Right renal pelvis (tissue), 4 donors: ENCODE results near the gene FANK1. TPM values are rescaled to one million over a fixed set of nuclear protein-coding genes. Genes with fewer than 3 reads are reported as not detected.
"Not testable (repeated sequence)": the region's sequence is repeated elsewhere in the genome, so short reads cannot be mapped to it uniquely, and the experiment has no call there.

ENCODE experiments used
- DNase-seq, 4 donors: peaks; one replicate each; pipeline ENCODE4 v3.0.0-alpha.2; 2013; ENCODE audit warnings: low read depth in 4 of 4, low spot score in 3 of 4, missing footprints in 1 of 4
- polyA plus RNA-seq, 4 donors: library from polyadenylated mRNA; unstranded; fragments of 120-200 nt; gene quantifications; one replicate each; pipeline ENCODE4 v1.2.1, GENCODE V29; 2013; ENCODE audit not compliant: insufficient read length in 4 of 4

FANK1 gene
- polyA plus RNA-seq, 4 donors: 7.1 to 10.1 (median 8.1) TPM

DNA sequence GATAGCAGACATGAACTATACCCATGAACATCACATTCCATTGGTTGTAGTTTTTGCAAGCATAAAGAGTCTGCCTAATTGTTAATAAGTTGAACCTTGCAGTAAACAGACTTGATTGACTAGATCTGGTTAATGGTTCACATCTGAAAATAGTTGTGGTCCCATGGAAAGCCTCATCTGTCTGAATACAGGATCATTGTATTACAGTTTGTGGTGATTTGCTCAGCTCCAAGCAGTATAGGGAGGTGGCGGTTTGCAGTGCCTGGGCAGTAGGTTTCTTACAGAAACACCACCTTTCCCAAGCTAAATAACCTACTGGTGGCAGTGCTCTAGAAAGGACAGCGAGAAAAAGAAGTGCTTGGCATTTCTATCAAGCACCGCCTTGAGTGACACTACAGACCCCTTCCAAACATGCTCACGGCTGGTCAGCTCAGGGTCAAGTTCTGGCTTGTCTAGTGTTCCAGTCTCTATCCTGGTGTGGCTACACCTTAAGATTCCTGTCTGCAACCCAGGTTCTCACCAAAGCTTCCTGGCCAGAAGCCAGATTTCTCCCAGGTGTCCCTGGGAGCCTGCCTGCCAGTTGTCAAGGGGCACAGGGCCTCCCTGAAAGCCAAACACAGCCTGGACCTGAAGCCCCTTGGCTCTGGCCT lies 119.9 kb downstream of the FANK1 start:
- no peak for DNase-seq

DNA sequence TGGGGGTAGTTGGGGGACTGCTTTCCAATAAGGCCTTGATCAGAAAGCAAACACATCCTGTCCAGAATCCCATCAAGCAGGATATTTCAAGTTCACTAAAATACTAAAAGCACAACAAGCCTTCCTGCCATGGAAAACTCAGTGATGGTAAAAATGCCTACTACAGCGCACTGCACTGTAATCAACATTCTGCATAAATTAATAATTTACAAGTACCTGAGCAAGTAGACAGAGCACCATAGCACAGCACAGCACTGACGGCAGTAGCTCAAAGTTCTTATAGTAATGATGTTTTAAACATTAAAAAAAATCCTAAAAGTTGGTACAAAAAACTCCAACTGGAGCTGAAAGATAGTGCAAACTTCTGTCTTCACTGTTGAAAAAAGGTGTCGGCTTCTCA lies 120.5 kb downstream of the FANK1 start:
- no peak for DNase-seq

DNA sequence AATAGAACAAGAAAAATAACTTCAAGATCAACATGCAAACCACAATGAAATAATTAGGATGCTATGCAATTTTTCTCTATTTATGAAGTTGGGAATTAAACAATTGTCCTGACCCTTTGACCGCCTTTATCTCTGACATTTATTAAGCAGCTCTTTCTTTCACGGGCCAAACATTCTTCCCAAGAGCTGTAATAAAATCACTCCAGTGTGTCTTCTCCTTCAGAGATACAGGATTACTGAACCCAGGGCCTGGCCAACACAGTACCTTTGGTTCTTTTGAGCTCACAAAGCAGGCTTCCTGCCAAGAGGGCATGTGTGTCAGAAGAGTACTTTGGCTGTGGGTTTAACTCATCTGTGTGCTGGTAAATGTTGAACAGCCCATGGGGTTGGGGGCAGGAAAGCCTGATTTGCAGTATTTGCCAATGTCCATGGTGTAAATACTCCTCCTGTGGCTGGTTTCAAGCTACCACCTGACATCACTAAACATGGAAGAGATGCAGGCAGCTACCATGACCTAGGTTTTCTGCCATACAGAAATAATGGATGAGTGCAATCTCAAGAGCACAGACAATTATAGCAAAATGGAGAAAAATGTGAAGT lies 121.7 kb downstream of the FANK1 start:
- no peak for DNase-seq

DNA sequence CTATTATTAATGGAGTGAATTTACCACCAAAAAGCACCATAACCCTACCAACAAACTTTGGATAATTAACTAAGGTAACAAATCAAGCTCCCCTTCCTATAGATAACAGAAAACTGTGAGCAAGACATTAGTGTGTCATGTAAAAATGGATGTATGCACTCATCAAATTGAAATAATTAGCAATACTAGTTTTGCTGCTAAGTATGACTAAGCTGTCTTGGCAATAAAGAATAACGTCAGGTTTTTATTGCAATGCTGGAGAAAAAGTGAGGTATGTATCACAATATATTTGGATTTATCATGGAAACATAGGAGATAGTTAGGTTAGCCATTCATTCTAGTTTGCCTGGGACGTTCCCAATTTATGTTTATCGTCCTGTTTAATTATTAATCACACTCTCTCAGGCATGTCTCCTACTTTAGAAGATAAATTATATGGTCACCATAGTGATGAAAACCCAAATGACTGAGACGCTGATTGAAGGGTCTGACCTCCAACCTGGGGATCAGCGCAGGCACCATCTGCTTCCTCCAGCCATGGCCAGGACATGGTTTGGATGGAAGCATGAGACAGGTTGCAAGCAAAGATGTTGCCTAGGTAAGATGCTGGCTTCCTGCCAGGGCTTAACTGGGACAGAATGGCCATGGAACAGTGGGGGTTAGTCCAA lies 125.6 kb downstream of the FANK1 start:
- no peak for DNase-seq

DNA sequence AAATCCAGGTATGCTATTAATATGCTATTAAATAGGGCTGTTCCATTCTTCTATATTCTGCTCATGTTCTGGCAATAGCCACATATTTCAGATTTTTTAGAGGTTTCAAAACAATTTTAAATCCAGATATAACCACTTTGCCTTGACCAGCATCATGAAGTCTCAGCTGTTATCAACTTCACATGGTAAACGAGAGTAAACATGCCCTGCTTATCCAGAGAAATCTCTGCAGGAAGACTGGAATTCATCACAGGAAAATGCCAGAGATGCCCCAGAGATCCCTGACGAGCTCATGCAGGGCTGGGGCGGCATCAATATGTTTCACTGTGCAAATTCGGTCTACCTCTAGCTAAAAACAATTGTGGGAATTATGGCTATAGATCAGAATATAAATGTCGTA lies 126.5 kb downstream of the FANK1 start:
- DNase-seq: no peak

DNA sequence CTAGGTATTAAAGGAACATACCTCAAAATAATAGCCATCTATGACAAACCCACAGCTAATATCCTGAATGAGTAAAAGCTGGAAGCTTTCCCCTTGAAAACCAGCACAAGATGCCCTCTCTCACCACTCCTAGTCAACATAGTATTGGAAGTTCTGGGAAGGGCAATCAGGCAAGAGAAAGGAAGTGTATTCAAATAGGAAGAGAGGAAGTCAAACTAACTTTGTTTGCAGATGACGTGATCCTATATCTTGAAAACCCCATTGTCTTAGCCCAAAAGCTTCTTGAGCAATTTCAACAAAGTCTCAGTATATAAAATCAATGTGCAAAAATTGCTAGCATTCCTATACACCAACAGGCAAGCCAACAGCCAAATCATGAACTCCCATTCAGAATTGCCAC lies 131.3 kb downstream of the FANK1 start:
- DNase-seq: no peak

DNA sequence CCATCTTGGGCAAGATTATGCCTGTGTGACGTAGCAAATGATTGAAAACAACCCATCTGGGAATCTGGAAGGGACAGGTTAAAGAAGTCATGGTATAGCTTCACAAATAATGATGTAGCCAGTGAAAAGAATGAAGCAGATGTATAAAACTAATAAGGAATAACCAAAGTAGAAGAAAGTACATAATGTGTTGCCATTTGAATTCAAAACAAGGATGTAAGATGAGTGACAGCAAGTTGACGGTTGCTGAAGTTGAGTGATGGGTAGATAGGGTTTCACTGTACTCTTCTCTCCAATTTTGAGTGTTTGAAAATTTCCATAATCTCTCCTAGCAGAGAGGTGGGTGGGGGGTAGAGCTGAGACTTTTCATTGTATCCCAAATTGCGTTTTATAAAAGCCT lies 133.6 kb downstream of the FANK1 start:
- no peak for DNase-seq

DNA sequence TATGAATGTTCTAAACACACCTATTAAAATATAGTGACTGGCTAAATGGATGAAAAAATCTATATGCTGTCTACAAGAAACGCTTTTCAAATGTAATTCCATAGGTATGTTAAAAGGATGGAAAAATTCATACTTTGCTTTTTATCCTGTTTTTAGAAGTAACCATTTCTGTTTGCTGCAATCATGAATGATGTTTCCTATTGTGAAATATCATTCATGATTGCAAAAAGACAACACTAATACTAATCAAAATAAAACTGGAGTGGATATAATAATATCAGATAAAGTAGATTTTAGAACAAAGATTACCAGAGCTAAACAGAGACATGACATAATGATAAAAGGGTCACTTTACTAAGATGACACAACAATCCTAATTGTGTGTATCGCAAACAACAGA lies 138.2 kb downstream of the FANK1 start:
- no peak for DNase-seq

DNA sequence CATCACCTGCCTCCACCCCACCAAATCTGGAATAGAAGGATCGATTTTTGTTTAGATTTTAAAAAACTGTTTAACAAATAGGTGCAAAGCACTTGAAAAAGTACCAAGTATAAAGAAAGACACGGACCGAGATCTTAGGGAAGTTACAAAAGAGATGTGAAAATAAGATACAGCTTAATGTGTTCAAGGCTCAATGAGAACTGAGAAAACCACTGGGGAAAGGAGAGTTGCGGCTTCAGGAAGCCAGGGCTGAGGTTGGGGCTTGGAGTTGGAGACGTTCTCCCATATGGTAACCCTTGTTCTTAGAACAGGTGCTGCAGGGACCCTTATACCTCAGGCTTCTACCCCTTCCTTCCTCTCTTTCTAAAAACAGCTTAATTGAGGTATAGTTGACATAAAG lies 140.2 kb downstream of the FANK1 start:
- no peak for DNase-seq

DNA sequence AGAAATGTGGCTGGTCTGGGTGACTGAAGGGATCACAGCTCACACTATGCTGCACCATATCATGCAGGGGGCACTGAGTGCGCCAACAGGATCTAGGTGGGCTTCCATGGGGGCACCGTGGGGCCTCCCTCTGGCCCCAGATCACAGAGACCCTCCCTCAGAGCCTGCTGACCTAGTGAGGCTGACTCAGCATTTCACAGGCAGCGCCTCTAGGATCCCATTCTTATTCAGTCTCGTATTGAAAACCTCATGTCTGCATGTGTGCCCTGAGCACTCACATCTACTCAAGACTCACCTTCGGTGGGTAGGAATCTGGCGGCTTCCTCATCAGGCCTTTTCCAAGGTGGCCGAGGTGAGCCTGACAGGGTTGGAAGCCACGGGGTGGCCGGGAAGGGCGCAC lies 141.6 kb downstream of the FANK1 start:
- no peak for DNase-seq

DNA sequence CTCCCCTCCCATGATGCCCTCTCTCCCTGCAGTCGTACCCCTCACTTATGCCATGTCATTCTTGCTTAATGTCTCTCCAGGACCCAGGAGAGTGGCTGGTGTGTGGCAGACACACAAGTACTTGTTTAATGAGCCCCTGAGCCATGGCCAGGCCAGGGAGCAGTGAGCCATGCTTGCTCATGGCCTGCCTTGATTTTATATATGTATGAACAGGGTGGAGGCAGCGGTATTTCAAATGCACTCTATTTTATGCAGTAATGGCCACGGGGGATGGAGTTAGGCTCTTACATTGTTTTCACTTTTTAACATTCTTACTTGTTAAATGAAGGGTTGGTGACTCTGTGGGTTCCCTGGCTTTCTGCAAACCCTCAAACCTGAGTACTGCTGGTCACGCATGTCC lies 144.8 kb downstream of the FANK1 start:
- DNase-seq: no peak

DNA sequence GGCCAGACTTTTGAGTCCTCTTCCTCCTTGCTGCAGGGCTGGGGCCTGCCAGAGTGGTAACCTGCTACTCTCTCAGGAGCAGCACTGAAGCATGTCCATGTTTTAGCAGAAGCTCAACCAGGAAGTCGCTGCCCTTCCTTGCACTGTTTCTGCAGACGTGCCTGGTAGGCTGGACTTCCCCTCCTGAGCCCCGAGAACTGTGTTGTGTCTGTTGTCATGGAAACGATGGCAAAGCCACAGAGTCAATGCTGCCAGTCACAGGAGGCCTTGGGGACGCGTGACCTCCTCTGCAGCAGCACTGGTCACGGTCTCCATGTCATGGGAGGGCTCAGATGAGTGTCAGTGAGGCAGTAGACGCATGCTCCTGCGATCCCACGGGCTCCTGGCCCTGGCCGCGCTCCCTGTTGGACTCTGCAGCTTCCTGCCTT lies 145.5 kb downstream of the FANK1 start:
- peak; percentile 55 to 88 (median 84) for DNase-seq

DNA sequence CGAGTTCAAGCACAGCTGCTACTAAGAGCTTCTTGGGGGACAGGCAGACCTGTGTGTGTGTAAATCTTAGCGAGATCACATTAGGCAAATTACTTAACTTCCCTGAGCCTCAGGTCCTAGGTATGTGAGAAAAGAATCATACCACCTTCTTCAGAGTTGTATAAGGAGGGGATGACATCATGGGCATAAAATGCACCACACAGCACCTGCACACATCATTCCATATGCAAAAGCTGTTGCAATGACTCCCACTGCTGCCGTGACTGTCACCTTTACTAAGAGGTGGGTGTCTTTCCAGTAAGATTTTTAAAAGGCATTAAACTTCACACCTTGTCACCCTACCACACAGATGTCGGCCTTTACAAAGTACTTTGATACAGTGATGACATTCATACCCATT lies 146.0 kb downstream of the FANK1 start:
- DNase-seq: no peak

DNA sequence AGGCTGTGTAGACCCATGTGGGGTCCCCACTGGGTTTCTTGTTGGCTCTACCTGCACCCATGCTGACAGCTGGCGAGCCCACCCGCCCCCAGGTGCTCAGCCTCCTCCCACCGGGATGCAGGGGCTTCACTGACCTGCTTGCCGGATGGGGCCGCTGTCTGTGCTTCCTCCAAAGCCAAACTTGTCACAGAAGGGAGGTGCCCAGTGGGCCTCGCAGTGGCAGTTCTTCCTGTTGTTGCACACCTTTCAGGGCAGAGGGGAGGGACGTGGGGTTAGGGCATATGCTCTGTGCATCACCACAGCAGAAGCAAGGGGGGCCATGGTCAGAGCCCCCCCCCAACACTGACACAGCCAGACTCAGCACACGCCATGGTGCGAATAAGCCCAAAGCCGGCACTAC lies 146.5 kb downstream of the FANK1 start:
- no peak for DNase-seq

DNA sequence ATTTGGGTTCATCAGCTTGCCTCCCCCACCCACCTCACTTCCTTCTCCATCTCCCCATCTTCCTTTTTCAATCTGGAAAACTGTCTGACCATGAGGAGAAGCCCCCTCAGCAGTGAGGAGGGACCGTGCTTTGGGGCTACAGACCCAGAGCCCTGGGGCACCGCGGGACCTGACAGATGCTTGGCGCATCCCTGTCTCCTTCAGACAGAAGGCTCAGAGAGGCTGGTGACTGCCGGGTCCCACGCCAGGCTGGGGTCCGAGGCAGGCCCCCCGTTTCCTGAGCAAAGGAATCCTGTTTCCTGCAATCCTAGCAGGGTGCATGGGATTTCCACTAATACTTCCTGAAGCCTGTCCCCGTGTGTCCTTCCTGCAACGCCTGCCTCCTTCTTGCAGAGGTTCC lies 147.0 kb downstream of the FANK1 start:
- no peak for DNase-seq

DNA sequence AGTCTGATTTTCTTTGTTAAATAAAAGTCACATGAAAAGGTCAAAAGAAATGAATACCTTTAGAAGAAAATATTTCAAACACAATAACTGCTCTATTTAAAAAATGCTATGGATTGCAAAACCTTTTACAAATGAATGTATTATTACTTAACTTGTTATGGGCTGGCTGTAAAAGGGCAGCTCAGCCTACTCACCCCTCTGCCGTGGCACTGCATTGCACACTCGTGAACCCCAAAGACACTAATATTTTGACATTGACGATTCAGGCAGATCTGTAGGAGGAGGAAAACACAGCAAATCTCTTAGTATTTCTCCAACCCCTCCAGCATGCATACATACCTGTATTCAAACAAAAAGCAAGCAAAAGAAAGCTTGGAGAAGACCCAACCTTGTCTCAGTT lies 149.5 kb downstream of the FANK1 start:
- DNase-seq: no peak

DNA sequence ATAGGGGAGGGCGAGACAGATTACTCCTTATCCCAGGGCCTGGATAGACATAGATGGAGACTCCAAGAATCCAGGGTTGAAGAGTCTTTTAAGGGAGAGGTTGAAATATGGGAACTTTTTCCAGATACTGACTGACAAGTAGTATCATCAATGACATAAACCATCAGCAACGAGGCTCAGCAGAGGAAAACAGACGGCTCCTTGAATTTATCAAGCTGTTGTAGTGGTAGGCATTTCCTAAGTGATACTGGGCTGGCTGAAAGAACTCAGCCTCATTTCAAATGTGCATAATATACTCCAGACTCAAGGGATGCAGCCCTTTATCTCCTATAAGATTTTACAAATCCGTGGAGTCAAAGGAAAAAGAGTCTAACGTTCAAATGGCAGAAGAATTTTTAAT lies 150.5 kb downstream of the FANK1 start:
- DNase-seq: no peak

DNA sequence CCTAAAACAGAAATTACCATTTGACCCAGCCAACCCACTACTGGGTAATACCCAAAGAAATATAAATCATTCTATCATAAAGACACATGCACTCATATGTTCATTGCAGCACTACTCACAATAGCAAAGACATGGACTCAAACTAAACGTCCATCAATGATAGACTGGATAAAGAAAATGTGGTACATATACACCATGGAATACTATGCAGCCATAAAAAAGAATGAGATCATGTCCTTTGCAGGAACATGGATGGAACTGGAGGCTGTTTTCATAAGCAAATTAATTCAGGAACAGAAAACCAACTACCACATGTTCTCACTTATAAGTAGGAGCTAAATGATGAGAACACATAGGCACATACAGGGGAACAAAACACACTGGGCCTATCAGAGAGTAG lies 151.4 kb downstream of the FANK1 start:
- not testable (repeated sequence) for DNase-seq

DNA sequence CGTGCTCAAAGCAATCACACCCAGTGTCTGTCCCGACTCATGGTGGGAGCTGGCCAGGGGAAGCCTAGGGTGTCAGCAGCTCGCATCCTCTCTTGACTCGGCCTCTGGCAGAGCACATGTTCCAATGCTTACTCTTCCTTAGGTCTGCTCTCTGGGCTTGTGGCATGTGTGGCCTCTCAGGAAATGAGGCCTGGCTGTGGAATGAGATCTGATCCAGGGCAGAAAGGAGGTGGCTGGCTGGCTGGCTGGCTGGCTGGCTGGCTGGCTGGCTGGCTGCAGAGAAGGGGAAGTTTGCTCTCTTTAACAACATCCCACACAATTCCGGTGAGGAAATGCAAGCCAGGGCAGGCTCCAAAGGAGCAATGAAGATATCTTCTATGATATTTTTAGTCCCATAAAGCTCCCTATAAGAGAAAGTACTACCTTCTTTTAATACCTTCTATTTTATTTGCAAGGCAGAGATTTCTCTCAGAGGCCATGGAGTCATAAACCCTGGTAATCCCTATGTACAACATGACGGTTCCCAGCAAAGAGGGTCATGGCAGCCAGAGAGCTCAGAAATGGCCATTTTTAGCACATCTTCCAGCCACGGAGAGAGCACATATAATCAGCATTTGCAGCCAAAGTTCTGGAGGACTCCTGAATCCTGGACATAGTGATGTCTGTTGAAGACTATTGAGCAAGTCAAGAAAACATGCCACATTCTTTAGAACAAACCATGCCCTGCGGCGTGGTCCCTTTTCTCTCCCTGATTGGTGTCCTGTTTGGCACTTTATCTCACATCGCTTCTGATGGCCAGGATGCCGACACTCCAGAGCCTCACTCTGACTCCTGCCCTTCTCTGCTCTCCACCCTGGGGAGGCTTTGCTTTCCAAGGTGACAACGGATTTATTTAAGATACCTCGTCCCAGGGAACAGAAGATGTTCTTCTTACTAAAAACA lies 153.7 kb downstream of the FANK1 start:
- DNase-seq: no peak

DNA sequence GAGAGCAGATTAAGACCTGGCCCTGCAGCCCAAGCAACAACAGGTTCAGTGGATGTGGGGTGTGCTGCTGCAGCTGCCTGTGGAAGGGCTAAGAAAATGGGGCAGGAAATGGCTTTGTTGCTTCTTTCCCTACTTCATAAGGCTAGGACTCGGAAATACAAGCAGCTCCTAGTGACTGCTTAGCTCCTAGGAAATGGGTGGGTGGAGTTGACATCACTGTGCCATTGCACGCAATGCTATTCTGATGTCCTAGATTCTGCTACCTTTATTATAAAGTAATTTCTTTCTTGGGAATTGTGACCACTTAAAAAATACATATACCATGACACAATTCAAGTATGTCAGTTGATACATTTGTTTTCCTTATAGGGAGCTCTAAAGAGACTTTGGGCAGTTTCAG lies 155.8 kb downstream of the FANK1 start:
- DNase-seq: no peak

DNA sequence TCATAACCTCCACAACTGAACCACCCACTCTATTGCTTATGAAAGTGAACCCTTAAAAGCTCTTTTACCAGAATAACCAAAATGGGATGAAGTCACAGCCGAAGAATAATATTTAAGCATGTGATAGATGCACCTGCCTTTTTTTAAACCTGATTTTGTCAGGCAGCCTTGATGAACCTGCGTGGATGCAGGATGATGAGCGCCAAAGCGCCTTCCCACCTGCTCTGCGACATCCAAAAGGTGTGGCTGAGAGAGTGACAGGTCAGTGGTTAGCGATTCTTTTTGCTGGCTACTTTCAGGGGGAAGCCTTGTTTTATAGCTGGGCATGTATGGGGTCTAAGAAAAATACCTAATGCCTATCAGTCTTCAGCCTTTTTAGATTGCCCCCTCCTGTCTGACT lies 157.8 kb downstream of the FANK1 start:
- DNase-seq: no peak
